IMR-90 (cell line): ENCODE results near the gene RETREG1. TPM values are rescaled to one million over a fixed set of nuclear protein-coding genes. Genes with fewer than 3 reads are reported as not detected.

ENCODE experiments used
- ATAC-seq: fragments of 200-7000 bp; cut with Tn5 transposase; 2 replicates; pipeline ENCODE4 v1.9.1; 2020; ENCODE audit warnings: low read depth, mild to moderate bottlenecking, moderate library complexity
- BruUV-seq: library from RNA; stranded (reverse); fragments of 400-500 nt; replicated peaks from 2 replicates; lab custom pipeline; 2021; lab: Mats Ljungman, UMichigan
- CTCF ChIA-PET: fragments of 300-600 bp; formaldehyde crosslinking; extraction: SDS; loops from one replicate; lab custom pipeline; 2021; ENCODE audit warnings: antibody characterized with exemption; lab: Yijun Ruan, JAX
- POLR2A ChIA-PET: fragments of 300-600 bp; sonication (Branson Sonifier 250); formaldehyde crosslinking; loops from one replicate; lab custom pipeline; 2022; ENCODE audit warnings: antibody characterized with exemption; ENCODE audit not compliant: unreplicated experiment; lab: Charles Lee
- DNase-seq: peaks from one replicate; pipeline ENCODE4 v3.0.0; 2013
- H2AFZ ChIP-seq: replicated peaks from 2 replicates; pipeline ENCODE3; 2013; ENCODE audit warnings: low read length, mild to moderate bottlenecking; ENCODE audit not compliant: poor library complexity
- H2AK5ac ChIP-seq: 2 replicates; pipeline ENCODE4 v1.6.1; 2013; ENCODE audit warnings: low read depth, low read length, inconsistent platforms
- H2AK9ac ChIP-seq: replicated peaks from 2 replicates; pipeline ENCODE3; 2013; ENCODE audit warnings: mild to moderate bottlenecking, low read depth, low read length, moderate library complexity; ENCODE audit not compliant: poor library complexity
- H2BK120ac ChIP-seq: 2 replicates; pipeline ENCODE4 v1.6.1; 2013; ENCODE audit warnings: low read depth, low read length, inconsistent platforms
- H2BK15ac ChIP-seq: 3 replicates; pipeline ENCODE4 v1.6.1; 2013; ENCODE audit warnings: low read depth, low read length, inconsistent platforms
- H2BK20ac ChIP-seq: 2 replicates; pipeline ENCODE4 v1.6.1; 2013; ENCODE audit warnings: low read depth, mild to moderate bottlenecking, inconsistent platforms, low read length, moderate library complexity
- H2BK5ac ChIP-seq: 2 replicates; pipeline ENCODE4 v1.6.1; 2013; ENCODE audit warnings: mild to moderate bottlenecking, low read depth, low read length, inconsistent platforms; ENCODE audit not compliant: poor library complexity, severe bottlenecking
- H3K14ac ChIP-seq: replicated peaks from 2 replicates; pipeline ENCODE4 v1.6.1; 2013; ENCODE audit warnings: low read depth, low read length, inconsistent platforms
- H3K18ac ChIP-seq: 2 replicates; pipeline ENCODE4 v1.6.1; 2013; ENCODE audit warnings: low read depth, low read length, control low read depth
- H3K23ac ChIP-seq: 2 replicates; pipeline ENCODE4 v1.6.1; 2013; ENCODE audit warnings: low read depth, low read length, inconsistent platforms
- H3K27ac ChIP-seq: 2 replicates; pipeline ENCODE4 v1.5.1; 2013; ENCODE audit warnings: mild to moderate bottlenecking, control low read depth, low read length; ENCODE audit not compliant: insufficient read depth
- H3K27me3 ChIP-seq: 2 replicates; pipeline ENCODE4 v1.6.1; 2013; ENCODE audit warnings: low read length; ENCODE audit not compliant: control insufficient read depth, insufficient read depth
- H3K36me3 ChIP-seq: 2 replicates; pipeline ENCODE4 v1.6.1; 2013; ENCODE audit warnings: low read length, mixed read lengths; ENCODE audit not compliant: control insufficient read depth, insufficient read depth
- H3K4ac ChIP-seq: 2 replicates; pipeline ENCODE4 v1.6.1; 2013; ENCODE audit warnings: low read depth, low read length, inconsistent platforms
- H3K4me1 ChIP-seq: 2 replicates; pipeline ENCODE4 v1.6.1; 2013; ENCODE audit warnings: low read length, mixed read lengths; ENCODE audit not compliant: control insufficient read depth, insufficient read depth
- H3K4me2 ChIP-seq: 2 replicates; pipeline ENCODE4 v1.6.1; 2013; ENCODE audit warnings: low read depth, mild to moderate bottlenecking, control low read depth, low read length, moderate library complexity
- H3K4me3 ChIP-seq: 2 replicates; pipeline ENCODE4 v1.5.1; 2013; ENCODE audit warnings: low read depth, mild to moderate bottlenecking, control low read depth, low read length, moderate library complexity; ENCODE audit not compliant: insufficient read depth
- H3K56ac ChIP-seq: 2 replicates; pipeline ENCODE4 v1.6.1; 2013; ENCODE audit warnings: low read length, inconsistent platforms; ENCODE audit not compliant: insufficient read depth; ENCODE audit errors: extremely low read depth
- H3K79me1 ChIP-seq, 2 experiments: 2 replicates each; pipeline ENCODE4 v1.6.1; 2013; ENCODE audit warnings: low read length in 2 of 2, inconsistent platforms in 1 of 2, low read depth in 1 of 2
- H3K9ac ChIP-seq: 2 replicates; pipeline ENCODE4 v1.6.1; 2013; ENCODE audit warnings: low read depth, low read length, control low read depth
- H3K9me1 ChIP-seq: 2 replicates; pipeline ENCODE4 v1.6.1; 2013; ENCODE audit warnings: low read length, inconsistent platforms; ENCODE audit not compliant: insufficient read depth
- H3K9me3 ChIP-seq: 2 replicates; pipeline ENCODE4 v1.6.1; 2013; ENCODE audit warnings: low read length; ENCODE audit not compliant: control insufficient read depth, insufficient read depth
- H4K20me1 ChIP-seq: 2 replicates; pipeline ENCODE4 v1.6.1; 2013; ENCODE audit warnings: low read length, inconsistent platforms; ENCODE audit not compliant: insufficient read depth
- H4K5ac ChIP-seq: 2 replicates; pipeline ENCODE4 v1.6.1; 2013; ENCODE audit warnings: mild to moderate bottlenecking, low read depth, low read length, control low read depth
- H4K8ac ChIP-seq, 2 experiments: 2 replicates each; pipeline ENCODE4 v1.6.1; 2013; ENCODE audit warnings: low read depth in 2 of 2, low read length in 2 of 2, control low read depth in 1 of 2, inconsistent platforms in 1 of 2
- H4K91ac ChIP-seq: 2 replicates; pipeline ENCODE4 v1.6.1; 2013; ENCODE audit warnings: low read depth, low read length, inconsistent platforms; ENCODE audit not compliant: insufficient read depth
- CHD1 ChIP-seq: IDR thresholded peaks from 2 replicates; pipeline ENCODE4 v1.6.1; 2012; ENCODE audit warnings: low read depth, low read length, improper control_type of control experiment
- CTCF ChIP-seq: conservative IDR thresholded peaks from 2 replicates; pipeline ENCODE4 v1.5.1; 2012; ENCODE audit warnings: mild to moderate bottlenecking, low read depth, low read length, improper control_type of control experiment
- ELK1 ChIP-seq: fragments of 150-350 bp; IDR thresholded peaks from 2 replicates; pipeline ENCODE4 v1.6.1; 2016; ENCODE audit warnings: low read depth, mild to moderate bottlenecking, low read length, moderate library complexity, borderline replicate concordance
- FOS ChIP-seq: fragments of 150-350 bp; IDR thresholded peaks from 2 replicates; pipeline ENCODE4 v1.6.1; 2016; ENCODE audit warnings: low read depth, low read length
- POLR2A ChIP-seq: IDR thresholded peaks from 2 replicates; pipeline ENCODE4 v1.6.1; 2012; ENCODE audit warnings: mild to moderate bottlenecking, low read depth, low read length
- RCOR1 ChIP-seq: IDR thresholded peaks from 2 replicates; pipeline ENCODE4 v1.6.1; 2012; ENCODE audit warnings: mild to moderate bottlenecking, low read length, improper control_type of control experiment; ENCODE audit not compliant: insufficient replicate concordance
- RFX5 ChIP-seq: IDR thresholded peaks from 2 replicates; pipeline ENCODE4 v1.8.0; 2012; ENCODE audit warnings: low read depth, mild to moderate bottlenecking, low read length, moderate library complexity
- USF2 ChIP-seq: fragments of 150-350 bp; IDR thresholded peaks from 2 replicates; pipeline ENCODE4 v1.6.1; 2017; ENCODE audit warnings: mild to moderate bottlenecking, antibody characterized with exemption, low read length, low read depth
- WGBS, 2 experiments: methylation state at CpG; one replicate each; pipeline versions ENCODE4 v1.1.5 to v1.1.7; 2013; ENCODE audit warnings: missing lambda C conversion rate in 2 of 2; ENCODE audit not compliant: insufficient read length in 1 of 2; ENCODE audit errors: extremely low coverage in 2 of 2; 5-methylcytosine and 5-hydroxymethylcytosine counted together
- dilution Hi-C: fragments of 300-500 bp; cut with HindIII; formaldehyde crosslinking; loops from one replicate; pipeline ENCODE4 v1.14.3; 2018; ENCODE audit warnings: low sequenced_read_pairs; ENCODE audit not compliant: unreplicated experiment
- in situ Hi-C: fragments of 300-500 bp; cut with MboI; formaldehyde crosslinking; loops from 3 replicates; pipeline ENCODE4 v1.14.3; 2019; ENCODE audit warnings: low sequenced_read_pairs, inconsistent platforms, mixed read lengths
- intact Hi-C: fragments of 100-400 bp; cut with micrococcal nuclease; formaldehyde crosslinking; loops from 2 replicates; pipeline ENCODE4 v1.10.0; 2022
- polyA plus RNA-seq, 3 experiments: library from polyadenylated mRNA; depleted of rRNA; stranded (reverse); fragments of >200 nt; gene quantifications; 2 replicates each; pipeline ENCODE4 v1.2.3, GENCODE V29; 2012; ENCODE audit warnings: low replicate concordance in 1 of 3
- total RNA-seq: library from RNA; depleted of rRNA; stranded (reverse); fragments of >200 nt; gene quantifications from 2 replicates; pipeline ENCODE4 v1.2.3, GENCODE V29; 2012

RETREG1 gene
- total and polyA plus RNA-seq, 2 of the 4 experiments (the other 2 are of a cell fraction): not detected

- ATAC-seq: no peak
- BruUV-seq: no TSS peak
Measured at GRCh38 chr5:16446993-16447392, 169.8 kb downstream of the RETREG1 start.

More at GRCh38 chr5:16446993-16447392, 169.8 kb downstream of the RETREG1 start:
- Histone ChIP-seq H3K27ac (no peak overlapping the region), H2BK20ac (no peak overlapping the region), H4K8ac (no peak overlapping the region), H3K9ac (no peak overlapping the region), H3K79me1 (peaks cover 0 to 5% of the 10 kb centered on the region in 2 experiments; a peak in 1 of 4 replicates), H4K20me1 (0 out of 2 replicates have a peak, but pooled peaks cover 3% of the 10 kb centered on the region), H2BK5ac (no peak overlapping the region), H3K18ac (no peak overlapping the region), H3K27me3 (no peaks in the 10 kb centered on the region), H3K36me3 (peaks cover 28% of the 10 kb centered on the region), H3K4ac (no peak overlapping the region), H3K23ac (no peak overlapping the region), H3K4me3 (no peak overlapping the region), H2AK9ac (no peak overlapping the region), H3K56ac (no peak overlapping the region), H4K91ac (no peak overlapping the region), H2BK120ac (no peak overlapping the region), H3K14ac (no peak overlapping the region), H2AFZ (no peak overlapping the region), H3K4me1 (no peaks in the 10 kb centered on the region), H3K9me1 (peaks cover 4% of the 10 kb centered on the region; the same call in 1 of the 2 replicates), H4K5ac (no peak overlapping the region), H3K4me2 (no peak overlapping the region), H2BK15ac (no peak overlapping the region), H2AK5ac (no peak overlapping the region), H3K9me3 (no peaks in the 10 kb centered on the region)
- TF ChIP-seq CHD1 (no peak), USF2 (no peak), ELK1 (no peak), RFX5 (no peak), CTCF (no peak), POLR2A (no peak), RCOR1 (no peak), FOS (no peak)
- in situ Hi-C loops (loop anchor here (10.0 kb wide), 1 partner anchor 282 kb away; no protein-coding TSS in a partner anchor), intact Hi-C loops (no loop called here), dilution Hi-C loops (no loop called here)
- no peak for DNase-seq
- ChIA-PET POLR2A (no interaction called here), CTCF (interaction anchor here (1.0 to 1.5 kb wide), 2 partner anchors 9 to 18 kb away, joined by 3 to 9 read pairs; no protein-coding TSS in a partner anchor)
- 90% methylated on average over 2 of the region's 5 CpGs; no CpG with 5 or more reads in 1 of the 2 experiments for WGBS, 2 experiments
